Activated CD4-positive, alpha-beta T cell treated with anti-CD3 and anti-CD28 coated beads for 4 hours (primary cell): ENCODE measurements around the gene LEF1.
A peak's percentile ranks its signal among the peaks of the same experiment; 100 is the strongest.

Source experiments
- DNase-seq, 2 donors: peaks; one replicate each; pipeline ENCODE4 v3.0.0-alpha.2; 2020

The LEF1 gene

DNA sequence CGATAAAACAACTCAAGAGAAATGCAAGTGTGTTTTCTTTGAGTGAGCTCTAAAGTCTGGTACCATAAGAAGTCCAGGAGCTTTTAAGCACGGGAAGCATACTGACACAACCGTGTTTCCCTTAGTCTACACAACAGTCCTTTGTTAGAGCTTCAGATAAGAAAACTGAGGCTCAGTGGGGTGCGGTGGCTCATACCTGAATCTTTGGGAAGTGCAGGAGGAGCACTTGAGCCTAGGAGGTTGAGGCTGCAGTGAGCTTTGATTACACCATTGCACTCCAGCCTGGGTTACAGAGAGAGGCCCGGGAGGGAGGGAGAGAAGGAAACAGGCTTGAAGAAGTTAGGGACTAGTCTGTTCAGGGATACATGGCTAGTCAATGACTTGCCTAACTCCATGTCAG is 21.9 kb downstream of the LEF1 start:
- no peak for DNase-seq

DNA sequence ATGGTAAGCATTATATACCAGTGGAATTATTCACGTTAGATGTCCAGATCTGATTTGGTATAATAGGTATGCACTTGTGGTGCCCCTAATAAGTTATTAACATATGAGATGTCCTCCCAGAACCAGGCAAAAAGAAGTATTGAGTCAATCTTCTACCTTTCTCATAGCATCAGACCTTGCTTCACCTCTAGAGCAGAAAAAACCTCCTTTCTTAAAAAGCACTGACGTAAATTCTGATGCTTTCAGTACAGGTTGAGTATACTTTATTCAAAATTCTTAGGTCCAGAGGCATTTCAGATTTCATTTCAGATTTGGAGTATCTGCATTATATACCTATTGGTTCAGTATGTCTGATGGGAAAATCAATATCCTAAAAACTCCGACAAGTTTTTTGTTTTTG is 22.4 kb downstream of the LEF1 start:
- DNase-seq: no peak

DNA sequence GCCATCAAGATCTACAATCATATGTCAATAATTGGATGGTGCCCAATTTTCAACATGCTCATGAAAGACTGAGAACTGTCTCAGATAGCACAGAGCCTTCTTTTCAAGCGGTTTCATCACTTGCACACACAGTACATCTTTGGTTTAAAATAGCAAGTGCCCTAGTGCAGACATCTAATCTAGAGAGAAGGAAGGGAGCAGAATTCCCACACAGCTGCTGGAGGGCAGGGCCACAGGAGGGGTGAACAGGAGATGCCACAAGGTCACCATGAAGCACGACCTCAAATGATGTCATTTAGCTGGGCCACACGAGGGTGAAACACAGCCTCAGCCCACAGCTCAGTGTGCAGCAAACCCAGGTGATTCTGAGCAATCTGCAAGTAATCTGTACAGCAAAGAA is 24.3 kb downstream of the LEF1 start:
- DNase-seq: peak in 1 of 2 donors; percentile 17

DNA sequence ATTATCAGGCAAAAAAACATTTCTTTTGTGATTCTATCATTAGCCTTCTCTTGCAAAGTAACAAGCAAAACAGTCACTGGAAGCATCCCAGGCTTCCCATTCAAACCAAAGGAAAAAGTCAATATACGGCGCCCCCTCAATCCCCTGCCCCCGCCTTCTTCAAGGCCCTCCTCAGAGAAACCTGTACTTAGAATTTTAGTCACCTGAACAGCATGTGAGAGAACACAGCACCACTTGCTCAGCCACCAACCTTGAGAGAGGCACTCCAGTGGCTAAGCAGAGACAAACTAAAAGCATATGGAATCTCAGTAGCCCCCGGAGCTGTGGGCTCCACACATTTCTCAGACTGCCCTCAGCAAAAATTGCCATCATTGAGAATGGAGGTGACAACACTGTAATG is 25.2 kb downstream of the LEF1 start:
- DNase-seq: peak in 1 of 2 donors; percentile 12

DNA sequence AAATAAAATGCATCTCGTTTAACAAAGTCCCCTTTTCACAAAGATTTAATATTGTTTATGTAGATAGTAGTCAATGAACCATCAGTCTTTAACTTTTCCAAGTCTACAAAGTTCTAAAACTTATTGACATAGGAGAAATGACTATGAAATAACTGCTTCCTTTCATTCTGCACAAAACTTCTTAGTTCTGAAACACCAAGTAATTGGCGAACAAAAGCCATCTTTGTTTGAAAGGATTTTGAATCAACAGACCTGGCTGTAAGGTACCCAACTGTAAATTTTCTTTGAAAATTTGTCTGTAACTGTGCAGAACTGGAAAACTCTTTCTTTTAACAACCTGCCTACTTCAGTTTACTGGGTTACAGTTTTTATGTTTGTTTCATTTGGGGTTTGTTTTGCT is 25.9 kb downstream of the LEF1 start:
- DNase-seq: no peak

DNA sequence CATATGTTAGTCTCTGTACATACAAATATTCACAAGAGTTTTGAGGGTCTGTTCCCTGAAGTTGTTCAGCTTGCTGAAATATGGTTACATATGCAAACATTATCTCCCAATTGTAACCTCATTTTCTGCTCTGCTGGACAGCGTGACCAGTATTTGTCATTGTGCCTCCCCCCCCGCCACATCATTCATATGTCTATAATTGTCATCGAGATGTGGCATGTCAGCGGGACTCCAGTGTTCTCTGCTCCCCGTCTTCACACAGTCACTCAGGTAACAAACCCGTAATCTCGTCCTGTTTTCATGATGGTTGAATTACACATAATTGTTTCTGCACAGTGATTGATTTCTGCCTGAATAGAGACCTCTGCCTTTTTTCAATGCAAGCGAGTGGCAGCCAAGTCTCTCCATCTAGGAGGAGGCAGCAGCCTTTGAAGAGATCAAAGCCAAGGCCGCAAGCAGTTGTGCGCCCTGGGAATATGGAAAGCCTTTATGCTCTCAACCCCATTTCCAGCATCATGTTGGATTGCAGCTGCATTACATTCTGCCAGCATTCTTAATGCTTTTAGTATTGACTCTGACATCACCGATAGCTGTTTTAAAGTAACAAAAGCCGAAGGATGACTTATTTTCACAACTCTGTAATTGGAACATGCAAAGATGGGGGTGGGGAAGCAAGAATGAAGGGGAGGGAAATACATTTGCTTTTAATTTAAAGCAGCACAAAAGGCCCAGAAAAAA is 27.4 kb downstream of the LEF1 start:
- DNase-seq: no peak

DNA sequence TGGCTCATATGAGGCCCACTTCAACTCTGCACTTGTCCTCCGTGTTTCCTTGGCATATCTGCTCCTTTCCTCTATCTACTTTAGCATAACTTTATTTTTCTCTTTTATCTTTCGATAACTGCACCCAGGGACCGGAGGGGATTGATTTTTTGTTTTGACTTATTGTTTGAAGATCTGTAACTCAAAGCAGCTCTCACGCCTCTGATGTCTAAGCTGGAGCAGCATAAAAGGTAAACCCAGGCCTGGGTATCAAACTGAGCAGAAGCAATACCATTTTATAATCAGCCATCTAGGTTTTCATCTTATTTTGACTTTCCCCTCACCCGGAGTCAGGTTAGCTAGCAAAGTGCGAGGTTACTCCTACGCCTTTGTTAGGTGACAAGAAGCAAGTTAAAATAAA is 28.4 kb downstream of the LEF1 start:
- no peak for DNase-seq

DNA sequence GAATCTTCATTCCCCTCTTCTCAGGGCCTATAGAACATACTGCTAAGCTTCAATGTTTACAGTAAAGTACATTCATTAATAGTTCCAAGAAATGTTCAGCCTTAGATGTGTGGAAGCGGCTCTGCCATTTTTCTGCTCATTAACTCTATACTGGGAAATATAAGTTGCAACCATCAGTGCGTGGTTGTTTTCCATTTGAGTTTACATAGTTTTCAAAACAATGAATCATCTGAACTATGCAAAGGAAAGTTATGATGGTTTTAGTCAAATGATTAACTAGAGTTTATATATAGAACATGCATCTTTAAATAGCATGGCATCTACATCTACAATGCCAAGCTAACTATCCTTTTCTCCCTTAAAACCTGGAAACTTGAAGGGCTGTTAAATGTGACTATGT is 29.6 kb downstream of the LEF1 start:
- DNase-seq: no peak

DNA sequence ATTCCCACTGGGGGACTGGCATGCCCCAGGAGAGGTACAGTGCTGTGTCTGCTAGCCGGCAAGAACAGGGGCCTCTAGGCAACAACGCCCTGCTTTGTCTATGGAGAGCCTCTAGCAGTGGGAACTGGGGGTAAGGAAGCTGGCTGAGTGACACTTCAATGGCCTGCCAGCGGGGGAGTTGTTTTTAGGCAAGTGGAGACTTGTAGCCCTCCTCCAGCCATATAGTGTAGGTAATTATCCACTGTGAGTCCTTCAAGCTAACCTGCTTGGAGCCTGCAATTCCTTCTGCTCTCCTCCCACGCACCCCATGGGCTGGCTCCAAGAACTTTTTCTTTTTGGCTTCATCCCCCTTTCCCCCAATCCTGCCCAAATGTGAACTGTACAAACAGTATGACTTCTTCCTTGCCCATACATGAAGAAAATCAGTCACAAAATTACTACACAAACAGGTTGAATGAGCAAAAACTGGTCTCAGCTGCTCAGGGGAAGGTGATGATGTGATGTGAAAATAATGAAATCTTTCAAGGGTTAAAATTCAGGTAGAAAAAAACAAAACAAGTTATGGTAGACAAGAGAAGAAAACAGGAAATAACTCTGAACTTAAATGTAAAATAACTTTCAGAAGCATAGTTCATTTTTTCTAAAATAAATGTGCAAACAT is 33.1 kb downstream of the LEF1 start:
- DNase-seq: no peak

DNA sequence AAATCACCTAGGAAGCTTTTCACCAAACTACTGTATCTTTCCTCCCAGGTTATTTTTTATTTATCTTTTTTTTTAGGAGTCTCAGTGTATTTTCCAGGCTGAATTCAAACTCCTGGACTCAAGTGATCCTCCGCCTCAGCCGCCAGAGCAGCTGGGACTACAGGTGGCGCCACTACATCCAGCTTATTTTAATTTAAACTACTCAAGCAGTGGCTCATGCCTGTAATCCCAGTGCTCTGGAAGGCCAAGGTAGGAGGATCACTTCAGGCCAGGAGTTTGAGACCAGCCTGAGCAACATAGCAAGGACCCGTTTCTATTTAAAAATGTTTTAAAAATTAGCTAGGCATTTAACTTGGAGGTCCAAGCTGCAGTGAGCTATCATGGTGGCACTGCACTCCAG is 37.8 kb downstream of the LEF1 start:
- DNase-seq: no peak

DNA sequence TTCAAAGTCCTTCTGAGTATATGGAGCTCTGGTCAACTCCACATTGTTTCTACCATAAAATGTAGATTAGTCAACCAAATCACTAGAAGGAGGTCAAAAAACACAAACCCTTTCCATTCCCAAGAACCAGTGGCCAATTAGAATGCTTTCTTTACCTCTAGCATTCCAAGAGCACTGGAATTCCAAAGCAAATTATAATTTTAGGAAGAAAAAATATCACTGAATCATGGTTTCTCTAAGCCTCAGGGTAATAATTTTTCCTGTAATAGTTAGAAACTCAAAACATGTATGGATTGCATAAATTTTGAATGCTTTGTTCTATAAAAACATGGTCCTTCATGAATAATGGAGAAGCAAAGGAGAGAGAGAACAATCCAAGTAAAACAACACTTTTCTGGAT is 39.5 kb downstream of the LEF1 start:
- DNase-seq: no peak

DNA sequence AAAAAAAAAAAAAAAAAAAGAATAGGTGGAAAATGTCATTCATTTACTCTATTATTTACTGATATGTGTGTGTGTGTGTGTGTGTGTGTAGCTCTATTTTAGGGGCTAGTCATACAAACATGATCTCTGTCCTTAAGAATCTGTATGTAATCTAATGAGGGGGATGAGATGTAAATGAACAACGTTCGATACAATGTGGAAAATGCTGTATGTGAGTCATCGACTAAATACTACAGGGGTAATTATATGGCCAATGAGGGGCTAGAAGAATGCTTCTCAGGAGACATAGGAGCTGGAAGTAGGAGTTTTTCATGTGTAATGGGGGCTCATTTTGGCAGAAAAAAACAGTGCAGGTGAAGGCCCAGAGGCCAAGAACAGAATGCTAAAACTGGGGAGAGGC is 41.9 kb downstream of the LEF1 start:
- DNase-seq: no peak

DNA sequence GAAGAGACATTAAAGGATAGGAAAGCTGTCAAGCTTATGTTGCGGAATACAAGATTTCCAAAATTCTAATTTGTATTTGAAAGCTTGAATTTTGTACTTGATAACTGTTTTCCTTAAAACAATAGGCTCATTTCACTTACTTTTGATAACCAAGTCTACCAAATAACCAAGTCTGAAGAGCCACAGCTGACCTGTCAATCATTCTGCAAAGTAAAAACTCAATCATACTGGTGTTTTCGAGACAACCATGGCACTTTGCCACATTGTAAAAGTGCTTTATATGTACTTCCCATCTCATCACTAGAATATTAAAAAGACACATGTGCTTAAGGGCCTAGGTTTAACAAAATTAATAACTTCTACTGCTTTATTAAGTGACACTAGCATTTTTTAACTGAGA is 47.9 kb downstream of the LEF1 start:
- DNase-seq: no peak

DNA sequence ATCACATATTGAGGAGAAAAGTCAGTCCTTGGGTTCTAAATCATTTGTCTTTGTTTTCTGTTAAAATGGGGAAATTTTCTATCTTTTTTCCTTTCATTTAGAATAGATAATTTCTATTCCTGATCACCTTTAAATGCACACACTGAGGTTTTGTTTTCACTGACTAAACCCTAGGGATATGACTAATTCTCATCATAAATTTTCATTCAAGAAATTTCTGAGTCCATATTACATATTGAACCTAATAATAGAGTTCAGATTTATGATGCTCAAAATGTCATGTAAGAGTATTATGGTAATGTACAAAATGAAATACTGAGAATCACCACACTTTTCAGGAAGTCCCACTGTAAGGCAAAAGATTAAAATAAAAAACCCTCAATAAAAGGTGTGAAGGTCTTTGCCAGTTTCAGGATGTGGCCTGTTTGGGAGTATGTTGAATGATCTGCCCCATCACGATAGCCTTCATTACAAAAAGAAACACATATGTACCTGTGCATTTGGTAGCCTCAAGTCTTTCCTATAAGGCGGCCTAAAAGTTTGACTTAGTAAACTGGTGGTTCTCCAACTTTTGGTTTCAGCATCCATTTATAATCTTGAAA is 49.4 kb downstream of the LEF1 start:
- DNase-seq: no peak

DNA sequence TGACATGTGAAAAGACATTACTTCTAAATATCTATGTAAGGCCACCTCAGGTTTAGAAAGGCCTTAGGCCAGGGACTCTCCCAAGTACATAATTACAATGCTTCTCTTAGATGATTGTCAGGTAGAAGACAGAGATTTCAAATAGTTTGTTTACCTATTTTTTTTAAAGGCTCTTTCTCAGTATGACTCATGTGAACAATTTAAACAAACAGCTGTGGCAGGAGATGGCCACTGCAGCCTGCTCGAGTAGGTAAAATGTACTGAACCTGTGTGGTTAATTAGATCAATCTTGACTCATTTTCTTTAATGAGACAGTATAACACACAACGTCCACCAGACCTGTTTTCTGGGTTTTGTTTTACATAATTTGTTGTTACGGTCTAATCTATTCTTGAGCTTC is 50.2 kb downstream of the LEF1 start:
- DNase-seq: no peak

DNA sequence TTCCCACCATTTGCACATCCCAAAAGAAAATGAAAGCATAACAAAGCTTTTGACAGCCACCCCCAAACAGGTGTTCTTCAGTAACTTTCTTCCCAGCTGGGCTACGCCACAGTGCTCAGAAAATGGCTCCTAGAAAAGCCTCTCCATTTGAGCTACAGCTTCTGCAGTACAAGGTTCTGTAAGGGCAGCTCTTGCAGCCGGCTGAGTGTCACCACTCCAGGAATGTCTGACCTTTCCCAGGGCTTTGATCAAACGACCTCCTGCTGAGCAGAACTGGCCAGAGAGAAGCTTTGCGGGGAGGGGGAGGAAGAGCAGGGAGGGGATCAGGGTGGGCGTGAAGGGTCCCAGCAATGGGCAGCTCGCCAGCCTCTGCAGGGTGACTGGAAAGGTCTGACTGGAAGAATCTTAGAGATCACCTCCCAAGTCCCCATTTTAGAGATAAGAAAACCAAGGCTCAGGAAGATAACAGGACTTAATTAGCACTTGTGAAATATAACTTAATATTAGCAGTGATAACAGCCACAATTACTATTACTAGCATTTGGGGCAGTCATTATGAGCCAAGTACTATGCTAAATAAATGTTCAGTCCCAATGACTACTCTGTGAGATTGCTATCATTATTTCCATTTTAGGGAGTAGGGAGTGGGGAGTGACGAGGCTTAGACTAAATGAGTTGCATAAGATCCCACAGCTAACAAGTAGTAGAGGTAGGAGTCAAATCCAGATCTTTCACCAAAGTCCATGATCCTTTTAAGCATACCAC is 51.1 kb downstream of the LEF1 start:
- DNase-seq: no peak

DNA sequence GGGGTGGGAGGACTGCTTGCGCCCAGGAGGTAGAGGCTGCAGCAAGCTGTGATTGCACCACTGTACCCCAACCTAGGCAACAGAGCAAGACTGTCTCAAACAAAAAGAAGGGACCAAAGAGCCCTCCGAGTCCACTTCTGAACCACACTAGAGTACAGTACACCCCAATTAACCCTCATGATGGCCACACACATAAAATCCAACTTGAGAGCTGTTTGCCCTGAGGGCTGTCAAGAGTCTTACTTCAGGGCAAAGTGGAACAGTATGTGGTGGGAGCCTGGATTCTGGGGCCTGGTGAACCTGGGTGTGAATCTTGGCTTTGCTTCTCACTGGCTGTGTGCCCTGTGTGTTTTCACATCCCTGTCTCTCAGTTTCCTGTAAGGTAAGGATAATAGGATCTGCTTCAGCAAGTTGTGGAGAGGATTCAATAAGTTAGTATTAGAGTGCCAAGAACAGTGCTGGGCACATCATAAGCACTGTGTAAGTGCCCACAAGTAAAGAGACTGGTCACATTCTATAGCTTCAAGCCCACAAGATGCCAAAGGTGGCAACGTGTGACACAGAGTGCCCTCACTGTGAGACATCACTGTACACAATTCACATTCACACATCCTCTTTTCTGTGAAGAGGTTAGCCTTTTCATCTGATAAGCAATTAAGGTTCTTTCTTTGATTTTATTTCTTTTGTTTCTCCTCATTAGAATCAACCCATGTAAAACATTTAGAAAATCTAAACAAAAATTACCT is 52.1 kb downstream of the LEF1 start:
- peak in 1 of 2 donors; percentile 40 for DNase-seq

DNA sequence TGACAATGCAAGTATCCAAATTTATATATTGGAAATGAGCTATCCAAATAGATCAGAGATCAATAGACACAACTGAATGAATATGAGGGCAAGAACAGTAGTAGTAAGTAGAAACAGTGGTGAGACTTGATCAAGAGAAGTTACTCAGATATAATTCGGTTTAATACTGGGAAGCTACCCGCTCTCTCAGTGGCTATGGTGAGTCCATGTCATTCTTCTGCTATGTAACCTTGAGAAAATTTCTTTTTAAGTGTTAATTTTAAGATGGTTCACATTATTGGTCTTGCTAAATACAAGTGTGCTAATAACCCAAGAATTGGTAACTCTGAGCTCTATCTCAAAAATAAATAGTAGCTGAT is 53.6 kb downstream of the LEF1 start:
- no peak for DNase-seq

DNA sequence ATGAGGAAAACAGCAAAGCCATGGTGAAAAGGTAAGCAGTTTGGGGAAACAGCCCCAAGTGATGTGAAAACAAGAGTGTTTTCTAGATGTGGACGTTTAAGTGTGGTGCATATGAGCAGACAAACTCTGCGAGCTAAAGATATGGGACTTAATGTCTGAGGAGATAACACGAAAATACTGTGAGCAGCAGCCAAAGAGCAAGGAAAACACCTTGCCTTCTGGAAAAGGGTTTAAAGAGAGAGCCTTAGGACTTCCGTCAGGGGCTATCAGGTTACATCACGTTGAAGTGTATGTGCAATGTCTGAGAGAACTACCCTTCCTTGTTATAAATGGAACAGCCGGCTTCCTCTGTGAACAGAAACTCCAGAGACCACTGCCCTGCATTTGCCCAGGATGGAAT is 54.2 kb downstream of the LEF1 start:
- DNase-seq: no peak

DNA sequence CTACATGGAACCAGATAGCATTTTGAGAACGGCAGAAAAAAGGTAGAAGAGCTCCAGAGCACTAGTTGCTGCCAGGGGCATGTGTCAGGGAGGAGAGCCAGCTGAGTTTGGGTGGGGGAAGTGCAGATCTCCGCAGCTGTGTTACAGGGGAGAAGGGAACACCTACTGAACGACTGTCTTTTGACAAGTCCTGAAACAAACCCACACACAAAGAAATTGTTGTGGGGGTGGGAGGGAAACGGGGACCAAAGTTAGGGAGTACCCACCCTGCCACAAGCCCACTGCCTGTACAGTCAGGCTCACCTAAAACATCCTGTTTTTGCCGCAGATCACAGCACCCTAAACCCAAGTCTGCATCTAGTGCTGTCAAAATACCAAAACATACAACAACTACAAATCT is 55.5 kb downstream of the LEF1 start:
- DNase-seq: peak; percentile 39 to 49

DNA sequence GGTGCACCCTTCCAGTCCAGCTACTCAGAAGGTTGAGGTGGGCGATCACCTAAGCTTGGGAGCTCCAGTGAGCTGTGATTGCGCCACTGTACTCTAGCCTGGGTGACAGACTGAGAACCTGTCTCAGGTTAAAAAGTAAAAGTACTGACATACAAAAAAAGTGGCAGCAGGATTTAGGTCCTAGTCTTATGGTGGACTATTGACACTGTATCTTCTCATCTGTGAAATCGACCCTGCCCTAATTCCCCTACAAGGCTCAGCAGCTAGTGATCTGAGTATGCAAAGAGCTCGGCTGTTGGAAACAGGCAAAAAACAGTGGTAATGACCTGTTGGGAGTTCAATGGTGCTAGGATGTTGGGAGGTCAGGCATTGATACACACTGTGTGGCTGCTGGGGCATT is 57.0 kb downstream of the LEF1 start:
- no peak for DNase-seq

DNA sequence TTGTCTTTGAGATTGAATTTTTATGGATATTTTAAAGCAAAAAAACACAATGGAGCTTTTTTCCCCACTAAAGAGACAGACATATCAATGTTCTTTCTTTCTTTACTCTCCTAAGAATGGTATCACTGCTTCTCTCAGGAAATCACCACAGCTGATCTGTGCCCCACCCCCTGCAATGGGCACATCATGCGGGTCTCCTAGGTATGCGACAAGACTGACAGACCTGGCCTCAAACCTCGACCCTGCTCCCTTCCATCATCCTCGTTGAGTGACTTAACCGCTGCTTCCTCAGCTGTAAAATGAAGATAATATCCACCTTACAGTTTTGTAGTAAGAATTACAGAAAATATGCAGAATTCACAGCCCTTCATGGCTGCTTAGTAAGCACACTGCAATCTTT is 58.3 kb downstream of the LEF1 start:
- no peak for DNase-seq

DNA sequence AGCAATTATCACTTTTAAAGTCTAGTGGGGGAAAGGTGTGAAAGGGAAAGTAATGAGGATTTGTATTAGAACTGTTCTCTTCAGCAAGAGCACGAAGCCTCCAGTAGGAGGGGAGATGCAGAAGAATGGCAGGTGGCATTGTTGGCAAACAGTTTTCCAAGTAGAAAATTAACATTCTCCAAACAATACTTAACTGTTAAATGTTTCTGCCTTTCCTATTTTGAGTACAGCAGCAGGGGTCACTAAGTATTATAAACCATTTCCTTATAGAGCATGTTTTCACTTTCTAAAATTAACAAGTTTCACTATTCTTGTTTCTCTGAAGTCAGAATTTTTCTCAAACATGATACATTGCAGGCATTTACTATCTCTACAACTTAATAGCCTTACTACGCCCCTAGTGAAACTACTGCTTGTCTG is 58.7 kb downstream of the LEF1 start:
- no peak for DNase-seq
